ENCODE measurements around the gene EID3.

EID3 gene

GRCh38 chr12:104296718-104297117 lies 6.8 kb upstream of the EID3 start:
- TF ChIP-seq YY1 (IDR thresholded peaks at IDR 0.05; ENCODE audit: low read depth) (no peak), ZBTB7A (IDR thresholded peaks at IDR 0.05; ENCODE audit: low read depth) (no peak), FOXM1 (IDR thresholded peaks at IDR 0.05; ENCODE audit: borderline replicate concordance, low read depth) (no peak), CREB1 (IDR thresholded peaks at IDR 0.05; ENCODE audit: low read depth) (no peak), EP300 (IDR thresholded peaks at IDR 0.05; ENCODE audit: borderline replicate concordance) (no peak), TEAD4 (IDR thresholded peaks at IDR 0.05) (no peak), EGR1 (IDR thresholded peaks at IDR 0.05) (no peak), TAF1 (IDR thresholded peaks at IDR 0.05; ENCODE audit: low read depth) (no peak), MAX (IDR thresholded peaks at IDR 0.05) (no peak), RAD21 (IDR thresholded peaks at IDR 0.05; ENCODE audit: low read depth) (no peak), CEBPB (IDR thresholded peaks at IDR 0.05) (no peak), TCF12 (IDR thresholded peaks at IDR 0.05; ENCODE audit: low read depth) (no peak), NFIC (IDR thresholded peaks at IDR 0.05) (no peak)
- TF ChIP-seq, protein P1, sequence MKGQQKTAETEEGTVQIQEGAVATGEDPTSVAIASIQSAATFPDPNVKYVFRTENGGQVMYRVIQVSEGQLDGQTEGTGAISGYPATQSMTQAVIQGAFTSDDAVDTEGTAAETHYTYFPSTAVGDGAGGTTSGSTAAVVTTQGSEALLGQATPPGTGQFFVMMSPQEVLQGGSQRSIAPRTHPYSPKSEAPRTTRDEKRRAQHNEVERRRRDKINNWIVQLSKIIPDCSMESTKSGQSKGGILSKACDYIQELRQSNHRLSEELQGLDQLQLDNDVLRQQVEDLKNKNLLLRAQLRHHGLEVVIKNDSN (IDR thresholded peaks at IDR 0.05), result no peak
- TF ChIP-seq, protein P2, sequence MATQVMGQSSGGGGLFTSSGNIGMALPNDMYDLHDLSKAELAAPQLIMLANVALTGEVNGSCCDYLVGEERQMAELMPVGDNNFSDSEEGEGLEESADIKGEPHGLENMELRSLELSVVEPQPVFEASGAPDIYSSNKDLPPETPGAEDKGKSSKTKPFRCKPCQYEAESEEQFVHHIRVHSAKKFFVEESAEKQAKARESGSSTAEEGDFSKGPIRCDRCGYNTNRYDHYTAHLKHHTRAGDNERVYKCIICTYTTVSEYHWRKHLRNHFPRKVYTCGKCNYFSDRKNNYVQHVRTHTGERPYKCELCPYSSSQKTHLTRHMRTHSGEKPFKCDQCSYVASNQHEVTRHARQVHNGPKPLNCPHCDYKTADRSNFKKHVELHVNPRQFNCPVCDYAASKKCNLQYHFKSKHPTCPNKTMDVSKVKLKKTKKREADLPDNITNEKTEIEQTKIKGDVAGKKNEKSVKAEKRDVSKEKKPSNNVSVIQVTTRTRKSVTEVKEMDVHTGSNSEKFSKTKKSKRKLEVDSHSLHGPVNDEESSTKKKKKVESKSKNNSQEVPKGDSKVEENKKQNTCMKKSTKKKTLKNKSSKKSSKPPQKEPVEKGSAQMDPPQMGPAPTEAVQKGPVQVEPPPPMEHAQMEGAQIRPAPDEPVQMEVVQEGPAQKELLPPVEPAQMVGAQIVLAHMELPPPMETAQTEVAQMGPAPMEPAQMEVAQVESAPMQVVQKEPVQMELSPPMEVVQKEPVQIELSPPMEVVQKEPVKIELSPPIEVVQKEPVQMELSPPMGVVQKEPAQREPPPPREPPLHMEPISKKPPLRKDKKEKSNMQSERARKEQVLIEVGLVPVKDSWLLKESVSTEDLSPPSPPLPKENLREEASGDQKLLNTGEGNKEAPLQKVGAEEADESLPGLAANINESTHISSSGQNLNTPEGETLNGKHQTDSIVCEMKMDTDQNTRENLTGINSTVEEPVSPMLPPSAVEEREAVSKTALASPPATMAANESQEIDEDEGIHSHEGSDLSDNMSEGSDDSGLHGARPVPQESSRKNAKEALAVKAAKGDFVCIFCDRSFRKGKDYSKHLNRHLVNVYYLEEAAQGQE (IDR thresholded peaks at IDR 0.05; ENCODE audit: low read depth), result no peak

GRCh38 chr12:104297477-104298113 lies 5.9 kb upstream of the EID3 start:
- TF ChIP-seq TCF12 (IDR thresholded peaks at IDR 0.05; ENCODE audit: low read depth) (no peak), TEAD4 (IDR thresholded peaks at IDR 0.05) (no peak), YY1 (IDR thresholded peaks at IDR 0.05; ENCODE audit: low read depth) (no peak), ZBTB7A (IDR thresholded peaks at IDR 0.05; ENCODE audit: low read depth) (no peak), RAD21 (IDR thresholded peaks at IDR 0.05; ENCODE audit: low read depth) (no peak), MAX (IDR thresholded peaks at IDR 0.05) (no peak), EGR1 (IDR thresholded peaks at IDR 0.05) (no peak), CREB1 (IDR thresholded peaks at IDR 0.05; ENCODE audit: low read depth) (no peak), TAF1 (IDR thresholded peaks at IDR 0.05; ENCODE audit: low read depth) (no peak), CEBPB (IDR thresholded peaks at IDR 0.05) (no peak), FOXM1 (IDR thresholded peaks at IDR 0.05; ENCODE audit: borderline replicate concordance, low read depth) (no peak), EP300 (IDR thresholded peaks at IDR 0.05; ENCODE audit: borderline replicate concordance) (no peak)
- TF ChIP-seq, protein P1 (IDR thresholded peaks at IDR 0.05), result no peak

GRCh38 chr12:104299842-104300481 lies 3.6 kb upstream of the EID3 start:
- TF ChIP-seq TCF12 (IDR thresholded peaks at IDR 0.05; ENCODE audit: low read depth) (no peak), TAF1 (IDR thresholded peaks at IDR 0.05; ENCODE audit: low read depth) (no peak), EGR1 (IDR thresholded peaks at IDR 0.05) (no peak), MAX (IDR thresholded peaks at IDR 0.05) (no peak), CEBPB (IDR thresholded peaks at IDR 0.05) (no peak), TEAD4 (IDR thresholded peaks at IDR 0.05) (no peak), NFIC (IDR thresholded peaks at IDR 0.05) (no peak), CREB1 (IDR thresholded peaks at IDR 0.05; ENCODE audit: low read depth) (no peak), RAD21 (IDR thresholded peaks at IDR 0.05; ENCODE audit: low read depth) (no peak), YY1 (IDR thresholded peaks at IDR 0.05; ENCODE audit: low read depth) (no peak), ZBTB7A (IDR thresholded peaks at IDR 0.05; ENCODE audit: low read depth) (no peak)
- TF ChIP-seq, protein P2 (IDR thresholded peaks at IDR 0.05; ENCODE audit: low read depth), result no peak
- TF ChIP-seq, protein P1 (IDR thresholded peaks at IDR 0.05), result no peak

DNA sequence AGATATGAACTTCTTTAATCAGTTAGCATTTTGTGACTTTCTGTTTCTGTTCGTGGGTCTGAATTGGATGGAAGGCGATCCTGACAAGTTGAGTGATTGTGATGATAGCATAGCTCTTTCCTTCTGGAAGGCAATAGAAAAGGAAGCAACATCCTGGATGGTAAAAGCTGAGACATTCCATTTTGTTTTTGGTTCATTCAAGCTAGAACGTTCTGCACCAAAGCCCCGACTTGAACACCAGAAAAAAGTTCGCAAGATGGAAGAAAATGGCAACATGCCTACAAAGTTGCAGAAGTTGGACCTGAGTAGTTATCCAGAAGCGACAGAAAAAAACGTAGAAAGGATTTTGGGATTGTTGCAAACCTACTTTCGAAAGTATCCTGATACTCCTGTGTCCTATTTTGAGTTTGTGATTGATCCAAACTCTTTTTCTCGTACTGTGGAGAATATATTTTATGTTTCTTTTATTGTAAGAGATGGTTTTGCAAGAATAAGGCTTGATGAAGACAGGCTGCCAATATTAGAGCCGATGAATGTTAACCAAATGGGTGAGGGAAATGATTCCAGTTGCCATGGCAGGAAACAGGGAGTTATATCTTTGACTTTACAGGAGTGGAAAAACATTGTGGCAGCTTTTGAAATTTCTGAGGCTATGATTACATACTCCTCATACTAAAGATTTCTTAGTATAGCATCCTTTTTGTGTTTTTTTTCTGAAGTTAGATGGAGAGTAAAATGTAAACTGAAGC lies 896 bp downstream of the EID3 start:
- TF ChIP-seq MAX (IDR thresholded peaks at IDR 0.05), result no peak
- TF ChIP-seq TCF12 (IDR thresholded peaks at IDR 0.05; ENCODE audit: low read depth), result no peak
- no peak for TF ChIP-seq CREB1 (IDR thresholded peaks at IDR 0.05; ENCODE audit: low read depth)
- no peak for TF ChIP-seq EGR1 (IDR thresholded peaks at IDR 0.05)
- no peak for TF ChIP-seq NFIC (IDR thresholded peaks at IDR 0.05)
- TF ChIP-seq, protein P2 (IDR thresholded peaks at IDR 0.05; ENCODE audit: low read depth), result no peak
- TF ChIP-seq ZBTB7A (IDR thresholded peaks at IDR 0.05; ENCODE audit: low read depth), result no peak
- no peak for TF ChIP-seq FOXM1 (IDR thresholded peaks at IDR 0.05; ENCODE audit: borderline replicate concordance, low read depth)
- TF ChIP-seq RAD21 (IDR thresholded peaks at IDR 0.05; ENCODE audit: low read depth), result no peak
- no peak for TF ChIP-seq CEBPB (IDR thresholded peaks at IDR 0.05)
- no peak for TF ChIP-seq TEAD4 (IDR thresholded peaks at IDR 0.05)
- no peak for TF ChIP-seq TAF1 (IDR thresholded peaks at IDR 0.05; ENCODE audit: low read depth)
- TF ChIP-seq, protein P1 (IDR thresholded peaks at IDR 0.05), result no peak
- no peak for TF ChIP-seq EP300 (IDR thresholded peaks at IDR 0.05; ENCODE audit: borderline replicate concordance)
- TF ChIP-seq YY1 (IDR thresholded peaks at IDR 0.05; ENCODE audit: low read depth), result no peak

Measured in Ishikawa (cell line).